Astrocyte (in vitro differentiated cells and primary cell): ENCODE results near the gene ACP4. TPM values are rescaled to one million over a fixed set of nuclear protein-coding genes. Genes with fewer than 3 reads are reported as not detected.
"Not testable (repeated sequence)": the region's sequence is repeated elsewhere in the genome, so short reads cannot be mapped to it uniquely, and the experiment has no call there.

ENCODE experiments used
- DNase-seq: peaks from one replicate; pipeline ENCODE4 v3.0.0-alpha.2; 2010; ENCODE audit warnings: low read depth
- FAIRE-seq: peaks from 2 replicates; lab custom pipeline; 2011; peaks lifted over from hg19 to GRCh38; lab: Jason Lieb, UNC
- H2AFZ ChIP-seq: 2 replicates; pipeline ENCODE4 v1.6.0; 2012; ENCODE audit warnings: low read depth, low read length, inconsistent platforms
- H3K27ac ChIP-seq: 2 replicates; pipeline ENCODE4 v1.5.1; 2011; ENCODE audit warnings: low read depth, low read length, inconsistent platforms
- H3K27me3 ChIP-seq: 2 replicates; pipeline ENCODE4 v1.6.0; 2011; ENCODE audit warnings: low read length, inconsistent platforms; ENCODE audit not compliant: insufficient read depth
- H3K36me3 ChIP-seq: 2 replicates; pipeline ENCODE4 v1.5.1; 2011; ENCODE audit warnings: low read length, inconsistent platforms; ENCODE audit not compliant: insufficient read depth
- H3K4me1 ChIP-seq: 2 replicates; pipeline ENCODE4 v1.5.1; 2011; ENCODE audit warnings: low read length, inconsistent platforms; ENCODE audit not compliant: insufficient read depth
- H3K4me2 ChIP-seq: 2 replicates; pipeline ENCODE4 v1.6.0; 2012; ENCODE audit warnings: low read length, inconsistent platforms
- H3K4me3 ChIP-seq: 2 replicates; pipeline ENCODE4 v1.5.1; 2011; ENCODE audit warnings: low read depth, mild to moderate bottlenecking, low read length, inconsistent platforms; ENCODE audit not compliant: insufficient read depth
- H3K79me2 ChIP-seq: 2 replicates; pipeline ENCODE4 v1.6.0; 2012; ENCODE audit warnings: mild to moderate bottlenecking, low read length, inconsistent platforms; ENCODE audit not compliant: insufficient read depth
- H3K9ac ChIP-seq: 2 replicates; pipeline ENCODE4 v1.6.0; 2012; ENCODE audit warnings: mild to moderate bottlenecking, low read length, inconsistent platforms
- H3K9me3 ChIP-seq: 2 replicates; pipeline ENCODE4 v1.5.1; 2012; ENCODE audit warnings: low read depth, mild to moderate bottlenecking, low read length, inconsistent platforms; ENCODE audit not compliant: insufficient read depth
- H4K20me1 ChIP-seq: 2 replicates; pipeline ENCODE4 v1.6.0; 2012; ENCODE audit warnings: low read length, inconsistent platforms; ENCODE audit not compliant: insufficient read depth
- H3K27ac Mint-ChIP-seq: one replicate; pipeline ENCODE4 v1.8.0; 2021; ENCODE audit warnings: mild to moderate bottlenecking, mixed read lengths; ENCODE audit not compliant: unreplicated experiment
- H3K27me3 Mint-ChIP-seq: one replicate; pipeline ENCODE4 v1.8.0; 2021; ENCODE audit warnings: low read depth, mixed read lengths; ENCODE audit not compliant: unreplicated experiment
- H3K36me3 Mint-ChIP-seq: one replicate; pipeline ENCODE4 v1.8.0; 2021; ENCODE audit warnings: low read depth, mixed read lengths; ENCODE audit not compliant: unreplicated experiment
- H3K4me1 Mint-ChIP-seq: one replicate; pipeline ENCODE4 v1.8.0; 2021; ENCODE audit warnings: low read depth, mixed read lengths; ENCODE audit not compliant: unreplicated experiment
- H3K4me3 Mint-ChIP-seq: one replicate; pipeline ENCODE4 v1.8.0; 2021; ENCODE audit warnings: mild to moderate bottlenecking, moderate library complexity, mixed read lengths; ENCODE audit not compliant: unreplicated experiment
- H3K9me3 Mint-ChIP-seq: one replicate; pipeline ENCODE4 v1.8.0; 2021; ENCODE audit warnings: mild to moderate bottlenecking, mixed read lengths; ENCODE audit not compliant: unreplicated experiment
- EZH2 ChIP-seq: IDR thresholded peaks from 2 replicates; pipeline ENCODE4 v1.6.1; 2012; ENCODE audit warnings: mild to moderate bottlenecking, low read length, inconsistent platforms; ENCODE audit not compliant: insufficient read depth
- total RNA-seq: library from RNA; stranded (reverse); gene quantifications from 2 replicates; pipeline ENCODE4 v1.2.1, GENCODE V29; 2021
- TF ChIP-seq, protein P1 (sequence below): IDR thresholded peaks from 2 replicates; pipeline ENCODE4 v1.5.1; 2011; ENCODE audit warnings: low read depth, mild to moderate bottlenecking, inconsistent platforms, low read length, moderate library complexity; ENCODE audit not compliant: insufficient read depth

ACP4 gene
- total RNA-seq, 1 donor from 2014 or later, result not detected

DNA sequence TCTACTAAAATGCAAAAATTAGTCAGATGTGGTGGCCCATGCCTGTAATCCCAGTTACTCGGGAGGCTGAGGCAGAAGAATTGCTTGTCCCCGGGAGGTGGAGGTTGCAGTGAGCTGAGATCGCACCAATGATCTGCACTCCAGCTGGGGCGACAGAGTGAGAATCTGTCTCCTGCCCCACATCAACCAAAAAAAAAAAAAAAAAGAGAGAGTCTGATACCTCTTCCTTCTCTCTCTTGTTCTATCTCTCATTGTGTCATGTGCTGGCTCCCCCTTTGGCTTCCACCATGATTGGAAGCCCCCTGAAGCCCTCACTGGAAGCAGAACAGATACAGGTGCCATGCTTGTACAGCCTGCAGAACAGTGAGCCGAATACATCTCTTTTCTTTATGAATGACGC, 46.7 kb upstream of the ACP4 start:
- no peak for DNase-seq
- TF ChIP-seq EZH2, result no peak
- TF ChIP-seq, protein P1, sequence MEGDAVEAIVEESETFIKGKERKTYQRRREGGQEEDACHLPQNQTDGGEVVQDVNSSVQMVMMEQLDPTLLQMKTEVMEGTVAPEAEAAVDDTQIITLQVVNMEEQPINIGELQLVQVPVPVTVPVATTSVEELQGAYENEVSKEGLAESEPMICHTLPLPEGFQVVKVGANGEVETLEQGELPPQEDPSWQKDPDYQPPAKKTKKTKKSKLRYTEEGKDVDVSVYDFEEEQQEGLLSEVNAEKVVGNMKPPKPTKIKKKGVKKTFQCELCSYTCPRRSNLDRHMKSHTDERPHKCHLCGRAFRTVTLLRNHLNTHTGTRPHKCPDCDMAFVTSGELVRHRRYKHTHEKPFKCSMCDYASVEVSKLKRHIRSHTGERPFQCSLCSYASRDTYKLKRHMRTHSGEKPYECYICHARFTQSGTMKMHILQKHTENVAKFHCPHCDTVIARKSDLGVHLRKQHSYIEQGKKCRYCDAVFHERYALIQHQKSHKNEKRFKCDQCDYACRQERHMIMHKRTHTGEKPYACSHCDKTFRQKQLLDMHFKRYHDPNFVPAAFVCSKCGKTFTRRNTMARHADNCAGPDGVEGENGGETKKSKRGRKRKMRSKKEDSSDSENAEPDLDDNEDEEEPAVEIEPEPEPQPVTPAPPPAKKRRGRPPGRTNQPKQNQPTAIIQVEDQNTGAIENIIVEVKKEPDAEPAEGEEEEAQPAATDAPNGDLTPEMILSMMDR, result no peak
- Mint-ChIP-seq H3K27ac (no peak overlapping the region), H3K27me3 (no peaks in the 10 kb centered on the region), H3K9me3 (peaks cover 20% of the 10 kb centered on the region), H3K4me1 (no peaks in the 10 kb centered on the region), H3K4me3 (no peak overlapping the region), H3K36me3 (no peaks in the 10 kb centered on the region)
- H3K27me3 ChIP-seq, result peaks cover 2% of the 10 kb centered on the region
- no peaks in the 10 kb centered on the region for H3K9me3 ChIP-seq
- no peak overlapping the region for H3K4me2 ChIP-seq
- no peak overlapping the region for H3K27ac ChIP-seq
- H3K4me3 ChIP-seq, result no peak overlapping the region
- H2AFZ ChIP-seq, result no peak overlapping the region
- no peak overlapping the region for H3K9ac ChIP-seq
- no peaks in the 10 kb centered on the region for H3K4me1 ChIP-seq
- no peak for FAIRE-seq
- no peaks in the 10 kb centered on the region for H3K79me2 ChIP-seq
- no peaks in the 10 kb centered on the region for H3K36me3 ChIP-seq
- H4K20me1 ChIP-seq, result no peaks in the 10 kb centered on the region

- no peak overlapping the region for H3K27ac Mint-ChIP-seq
- peaks cover under 1% of the 10 kb centered on the region for H3K27me3 ChIP-seq
- H3K4me2 ChIP-seq, result no peak overlapping the region
- H3K9me3 ChIP-seq, result no peaks in the 10 kb centered on the region
- H3K9ac ChIP-seq, result no peak overlapping the region
- no peak for DNase-seq
- H3K4me3 Mint-ChIP-seq, result no peak overlapping the region
- no peaks in the 10 kb centered on the region for H3K36me3 Mint-ChIP-seq
- H3K36me3 ChIP-seq, result no peaks in the 10 kb centered on the region
- TF ChIP-seq, protein P1, result no peak
- TF ChIP-seq EZH2, result no peak
- H2AFZ ChIP-seq, result no peak overlapping the region
- no peaks in the 10 kb centered on the region for H3K27me3 Mint-ChIP-seq
- no peak for FAIRE-seq
- no peak overlapping the region for H3K4me3 ChIP-seq
- no peaks in the 10 kb centered on the region for H3K79me2 ChIP-seq
- no peak overlapping the region for H3K27ac ChIP-seq
- peaks cover 14% of the 10 kb centered on the region for H3K9me3 Mint-ChIP-seq
- no peaks in the 10 kb centered on the region for H3K4me1 Mint-ChIP-seq
- H3K4me1 ChIP-seq, result no peaks in the 10 kb centered on the region
- H4K20me1 ChIP-seq, result no peaks in the 10 kb centered on the region
Measured at GRCh38 chr19:50745221-50745620, 45.0 kb upstream of the ACP4 start.

GRCh38 chr19:50747141-50747540, 43.1 kb upstream of the ACP4 start:
- not testable (repeated sequence) for H3K4me1 ChIP-seq, H3K4me2 ChIP-seq, H4K20me1 ChIP-seq, H3K27ac Mint-ChIP-seq, H3K9ac ChIP-seq, H3K27ac ChIP-seq, H3K27me3 ChIP-seq, H3K4me1 Mint-ChIP-seq, DNase-seq, H2AFZ ChIP-seq, H3K4me3 Mint-ChIP-seq, FAIRE-seq, H3K79me2 ChIP-seq, H3K36me3 Mint-ChIP-seq, H3K36me3 ChIP-seq, H3K4me3 ChIP-seq, H3K9me3 ChIP-seq, H3K27me3 Mint-ChIP-seq
- peaks cover 19% of the 10 kb centered on the region for H3K9me3 Mint-ChIP-seq
